H1 (cell line): ENCODE results near the gene STK39. TPM values are rescaled to one million over a fixed set of nuclear protein-coding genes. Genes with fewer than 3 reads are reported as not detected.

Experiments used
- CHD7 ChIP-seq: fragments of 300-600 bp; sonication (generic); IDR thresholded peaks from 2 replicates; pipeline ENCODE4 v1.7.1; 2012; ENCODE audit warnings: low read length, moderate library complexity, mild to moderate bottlenecking, inconsistent platforms; ENCODE audit not compliant: insufficient replicate concordance
- CREB1 ChIP-seq: IDR thresholded peaks from 2 replicates; pipeline ENCODE4 v1.6.1; 2012; ENCODE audit warnings: inconsistent platforms
- polyA plus RNA-seq, 7 experiments: library from polyadenylated mRNA; depleted of rRNA in 3 of 7; stranded (reverse) in 5 of 7; unstranded in 2 of 7; fragments of >200 nt in 5 of 7; fragments of 200-250 nt in 2 of 7; gene quantifications; 1 replicate in 5 of 7; 2 replicates in 1 of 7; 4 replicates in 1 of 7; pipeline versions ENCODE4 v1.2.1 to v1.2.3, GENCODE V29; 2011 to 2013; ENCODE audit warnings: missing spikeins in 2 of 7, mixed read lengths in 2 of 7
- total RNA-seq: library from RNA; stranded (reverse); fragmentation: NEBNext Ultra II Directional; extraction: Animal tissue kit (Norgen Biotek cat#: 25700); gene quantifications from 2 replicates; pipeline ENCODE4 v1.2.1, GENCODE V29; 2021

Gene STK39
- total and polyA plus RNA-seq, 2 of the 8 experiments (the other 6 are each of a cell fraction or from before 2014, with no cell fraction given) = 13.7 to 23.8 TPM

GRCh38 chr2:168201584-168202116 is 45.7 kb downstream of the STK39 start (continued):
- TF ChIP-seq CHD7 = no peak
- no peak for TF ChIP-seq CREB1
